ENCODE data around the gene PKN1. TPM values are rescaled to one million over a fixed set of nuclear protein-coding genes. Genes with fewer than 3 reads are reported as not detected.

The PKN1 gene
- total RNA-seq, 2 experiments from 2014 or later = 188 to 207 TPM

DNA sequence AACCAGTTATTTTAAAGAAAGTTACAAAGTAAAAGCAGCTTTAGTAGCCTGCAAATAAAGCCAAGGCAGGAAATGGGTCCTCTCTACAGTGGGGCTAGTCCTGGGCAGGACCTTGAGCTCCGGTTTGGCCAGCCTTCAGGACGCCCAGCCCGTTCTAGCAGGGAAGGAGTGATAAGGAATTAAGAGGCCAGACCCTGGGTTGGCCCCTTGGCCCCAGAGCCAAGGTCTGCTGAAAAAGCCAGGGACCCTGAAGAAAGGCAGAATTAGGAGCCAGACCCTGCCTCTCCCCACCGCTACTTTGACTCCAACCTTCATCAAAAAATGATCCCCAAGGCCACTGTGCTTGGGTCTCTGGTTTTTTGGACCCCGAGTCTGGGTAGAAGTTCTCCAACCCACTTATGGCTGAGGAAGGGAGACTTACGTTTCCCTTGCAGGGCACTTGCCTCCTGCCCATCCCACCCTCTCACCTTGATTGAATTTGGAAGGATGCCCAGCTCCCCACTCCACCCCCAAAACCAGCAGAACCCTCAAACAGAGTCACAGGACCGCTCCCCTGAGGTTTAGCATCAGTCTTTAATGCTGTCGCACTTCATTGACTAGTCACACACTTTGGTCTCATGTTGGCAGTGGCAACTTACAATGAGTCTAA is 81.2 kb downstream of the PKN1 start:
- intact Hi-C loops (cut with micrococcal nuclease) = no loop called here
- ChIA-PET CTCF (interaction anchor here (1.3 kb wide), 1 partner anchor 9 kb away, joined by 5 read pairs; no protein-coding TSS in a partner anchor), POLR2A (no interaction called here)
- Mint-ChIP-seq H3K36me3 (peaks cover 36% of the 10 kb centered on the region), H3K4me1 (ENCODE audit: low read depth) (peaks cover 44% of the 10 kb centered on the region), H3K27me3 (no peaks in the 10 kb centered on the region), H3K27ac (peak overlapping the region; percentile 57), H3K9me3 (no peaks in the 10 kb centered on the region), H3K4me3 (peak overlapping the region; percentile 88)
- no peak for DNase-seq

DNA sequence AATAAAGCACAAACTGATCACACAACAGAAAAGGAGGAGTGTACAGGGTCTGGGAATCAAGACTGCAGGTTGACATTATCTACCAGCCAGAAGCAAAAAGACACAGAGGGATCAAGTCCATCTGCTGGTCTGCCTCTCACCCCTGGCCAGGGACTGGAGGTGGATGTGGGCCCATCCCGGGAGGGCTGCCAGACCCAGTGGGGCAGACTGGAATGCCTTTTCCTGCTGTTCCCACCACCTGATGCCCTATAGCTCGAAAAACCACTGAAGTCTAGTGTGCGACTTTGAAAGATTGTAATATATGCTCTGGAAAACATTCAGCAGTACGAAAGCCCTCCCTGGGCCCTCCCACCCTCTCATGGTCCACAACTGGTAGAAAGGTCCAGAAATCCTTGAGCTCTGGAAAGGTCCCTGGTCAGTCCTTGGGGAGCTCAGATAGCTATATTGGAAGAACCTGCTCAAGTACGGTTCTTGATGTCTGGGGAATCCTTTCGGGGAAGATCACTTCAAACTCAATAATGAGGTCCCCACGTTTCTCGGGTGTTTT is 82.5 kb downstream of the PKN1 start:
- ChIA-PET CTCF (interaction anchor here (1.5 to 4.0 kb wide), 2 partner anchors 9 to 171 kb away, joined by 4 to 21 read pairs; no protein-coding TSS in a partner anchor), POLR2A (interaction anchor here (0.8 kb wide), 1 partner anchor 10 kb away, joined by 3 read pairs; no protein-coding TSS in a partner anchor)
- intact Hi-C loops (cut with micrococcal nuclease) = no loop called here
- H3K4me1 Mint-ChIP-seq (ENCODE audit: low read depth) = peaks cover 52% of the 10 kb centered on the region
- no peak for DNase-seq
- H3K36me3 Mint-ChIP-seq = peaks cover 36% of the 10 kb centered on the region
- H3K9me3 Mint-ChIP-seq = no peaks in the 10 kb centered on the region
- H3K4me3 Mint-ChIP-seq = peak overlapping the region; percentile 88
- peak overlapping the region; percentile 82 for H3K27ac Mint-ChIP-seq
- H3K27me3 Mint-ChIP-seq = no peaks in the 10 kb centered on the region

DNA sequence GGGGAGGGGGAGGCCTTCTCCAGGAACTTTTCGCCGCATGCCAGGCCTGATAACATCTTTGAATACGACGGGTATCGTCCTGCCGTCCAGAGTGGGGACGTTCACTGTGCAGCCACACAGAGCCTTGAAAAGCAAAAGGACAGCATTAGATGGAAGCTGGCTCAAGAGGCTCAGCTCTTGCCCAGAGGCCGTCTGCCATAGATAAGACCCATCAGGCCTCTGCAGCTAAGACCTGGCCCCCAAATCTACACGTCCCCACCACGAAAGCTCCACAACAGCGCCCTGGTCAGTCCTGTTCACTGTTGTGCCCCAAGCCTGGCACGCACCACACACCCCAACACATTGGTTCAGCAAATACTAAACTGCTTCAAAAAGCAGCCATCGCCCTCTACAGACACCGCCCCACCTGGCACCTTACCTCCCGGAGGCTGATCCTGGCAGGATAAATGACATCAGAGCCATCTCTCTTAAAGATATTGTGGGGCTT is 83.0 kb downstream of the PKN1 start:
- H3K4me1 Mint-ChIP-seq (ENCODE audit: low read depth) = peaks cover 47% of the 10 kb centered on the region
- peaks cover 36% of the 10 kb centered on the region for H3K36me3 Mint-ChIP-seq
- H3K27me3 Mint-ChIP-seq = no peaks in the 10 kb centered on the region
- CTCF ChIA-PET = interaction anchor here (1.5 to 4.0 kb wide), 3 partner anchors 10 to 171 kb away, joined by 4 to 21 read pairs (median 11); no protein-coding TSS in a partner anchor
- no peak for DNase-seq
- no peaks in the 10 kb centered on the region for H3K9me3 Mint-ChIP-seq
- intact Hi-C loops (cut with micrococcal nuclease) = no loop called here
- POLR2A ChIA-PET = interaction anchor here (0.8 kb wide), 1 partner anchor 10 kb away, joined by 3 read pairs; no protein-coding TSS in a partner anchor
- peak overlapping the region; percentile 82 for H3K27ac Mint-ChIP-seq
- H3K4me3 Mint-ChIP-seq = peak overlapping the region; percentile 88

DNA sequence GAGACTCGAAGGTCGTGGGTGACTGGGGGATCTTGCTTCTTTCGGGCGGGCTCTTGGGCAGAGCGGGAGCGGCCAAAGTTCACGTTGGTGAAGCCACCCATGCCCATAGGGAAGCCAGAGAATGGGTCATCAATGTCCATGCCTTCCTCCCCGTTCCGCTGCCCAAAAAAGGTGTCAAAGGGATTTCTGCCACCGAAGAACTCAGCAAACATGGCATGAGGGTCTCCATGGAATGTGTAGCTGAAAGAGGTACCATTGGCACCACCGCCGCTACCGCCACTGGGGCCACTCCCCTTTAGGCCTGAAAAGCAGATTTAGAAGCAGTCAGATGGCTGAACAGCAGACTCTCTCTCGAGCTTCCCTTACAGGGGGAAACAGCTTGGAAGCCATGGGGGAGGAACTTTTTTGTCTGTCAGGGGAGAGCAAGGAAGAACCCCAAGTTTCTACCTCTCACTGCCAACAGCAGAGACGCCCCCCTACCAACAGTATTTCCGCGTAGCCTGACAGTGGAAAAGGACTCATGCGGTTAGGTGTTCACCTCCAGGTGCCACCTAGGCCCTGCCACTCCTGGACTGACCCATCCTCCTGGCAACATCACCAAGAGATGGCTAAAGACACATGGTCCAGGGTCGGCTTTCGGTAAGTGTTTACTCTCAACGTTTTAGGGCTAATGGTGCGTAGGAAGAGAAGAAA is 83.8 kb downstream of the PKN1 start:
- Mint-ChIP-seq H3K27ac (peak overlapping the region; percentile 82), H3K4me1 (ENCODE audit: low read depth) (peaks cover 50% of the 10 kb centered on the region), H3K4me3 (peak overlapping the region; percentile 88), H3K36me3 (peaks cover 36% of the 10 kb centered on the region), H3K27me3 (no peaks in the 10 kb centered on the region), H3K9me3 (no peaks in the 10 kb centered on the region)
- ChIA-PET CTCF (interaction anchor here (0.8 to 4.0 kb wide), 6 partner anchors 11 to 170 kb away, joined by 3 to 21 read pairs (median 8); no protein-coding TSS in a partner anchor), POLR2A (interaction anchor here (0.6 to 2.3 kb wide), 6 partner anchors 9 to 753 kb away, joined by 3 to 18 read pairs (median 12); partner anchors contain the start of genes GIPC1 and MRI1)
- DNase-seq = peak; percentile 29
- intact Hi-C loops (cut with micrococcal nuclease) = no loop called here

DNA sequence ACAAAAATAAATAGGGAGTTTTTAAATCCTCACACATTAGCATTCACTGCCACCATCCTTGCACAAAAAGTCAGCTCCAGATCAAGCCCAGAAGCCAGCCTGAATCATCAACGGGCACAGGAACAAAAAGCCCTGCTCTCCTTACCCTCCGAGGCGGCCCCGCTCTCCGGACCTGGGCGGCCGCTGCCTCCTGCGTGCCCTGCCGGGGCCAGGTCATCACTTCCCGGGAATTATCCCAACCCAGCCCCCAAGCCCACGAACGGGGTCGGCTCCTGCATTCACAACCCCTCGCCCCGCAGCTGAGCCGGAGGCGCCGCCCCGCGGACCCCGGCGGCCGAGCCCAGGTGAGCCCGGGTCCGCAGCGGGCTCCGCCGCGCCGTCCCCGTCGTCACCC is 84.3 kb downstream of the PKN1 start:
- Mint-ChIP-seq H3K4me1 (ENCODE audit: low read depth) (peaks cover 55% of the 10 kb centered on the region), H3K4me3 (peak overlapping the region; percentile 88), H3K27me3 (no peaks in the 10 kb centered on the region), H3K27ac (peak overlapping the region; percentile 82), H3K9me3 (no peaks in the 10 kb centered on the region), H3K36me3 (peaks cover 36% of the 10 kb centered on the region)
- POLR2A ChIA-PET = interaction anchor here (0.6 to 2.3 kb wide), 7 partner anchors 10 to 753 kb away, joined by 3 to 18 read pairs (median 7); partner anchors contain the start of genes GIPC1 and MRI1
- intact Hi-C loops (cut with micrococcal nuclease) = no loop called here
- CTCF ChIA-PET = interaction anchor here (0.8 to 4.0 kb wide), 6 partner anchors 11 to 381 kb away, joined by 3 to 21 read pairs (median 8); partner anchors contain the start of gene ASF1B
- DNase-seq = no peak

DNA sequence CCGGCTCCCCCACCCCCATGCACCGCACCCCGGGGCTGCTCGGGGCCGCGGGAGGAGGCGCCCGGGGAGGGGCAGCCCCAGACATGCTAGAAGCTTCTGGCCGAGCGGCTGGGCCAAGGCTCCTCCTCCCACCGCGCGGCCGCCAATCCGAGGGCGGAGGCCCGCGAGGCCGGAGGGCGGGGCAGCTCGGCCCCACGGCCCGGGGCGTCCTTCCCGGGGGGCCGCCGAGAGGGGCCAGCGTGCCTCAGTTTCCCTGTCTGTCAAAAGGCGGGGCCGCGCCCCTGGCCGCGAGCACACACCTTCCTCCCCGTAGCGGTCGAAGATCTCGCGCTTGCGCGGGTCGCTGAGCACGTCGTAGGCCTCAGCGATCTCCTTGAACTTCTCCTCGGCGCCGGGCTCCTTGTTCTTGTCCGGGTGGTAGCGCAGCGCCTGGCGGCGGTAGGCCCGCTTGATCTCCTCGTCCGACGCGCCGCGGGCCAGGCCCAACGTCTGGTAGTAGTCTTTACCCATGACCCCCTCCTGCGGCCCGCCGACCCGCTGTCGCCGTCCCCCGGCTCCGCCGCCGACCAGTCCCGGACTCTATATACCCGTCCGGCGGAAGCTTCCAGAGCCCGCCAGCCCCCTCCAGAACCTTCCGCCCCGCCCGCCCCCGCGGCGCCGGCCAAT is 84.9 kb downstream of the PKN1 start, which contains the start of gene DNAJB1:
DNAJB1 (minus strand) TSS at position 558 of the 666 bp plus-strand sequence; CDS start at position 510, 48 bp downstream.
- peaks cover 60% of the 10 kb centered on the region for H3K4me1 Mint-ChIP-seq (ENCODE audit: low read depth)
- peak within 1 kb of the TSS; percentile 88 for H3K4me3 Mint-ChIP-seq
- H3K9me3 Mint-ChIP-seq = no peaks in the 10 kb centered on the region
- intact Hi-C loops (cut with micrococcal nuclease) = loop anchor here (1.0 kb wide), 2 partner anchors 11 kb away; partner anchors contain the start of gene TECR
- DNase-seq = peak; percentile 79
- ChIA-PET POLR2A (interaction anchor here (0.5 to 2.3 kb wide), 9 partner anchors 10 to 754 kb away, joined by 3 to 18 read pairs (median 7); partner anchors contain the start of genes GIPC1, MRI1 and ZNF333), CTCF (interaction anchor here (0.8 to 4.0 kb wide), 8 partner anchors 12 to 381 kb away, joined by 3 to 21 read pairs (median 4); partner anchors contain the start of genes ASF1B and PTGER1)
- peaks cover 36% of the 10 kb centered on the region for H3K36me3 Mint-ChIP-seq
- peak within 1 kb of the TSS; percentile 97 for H3K27ac Mint-ChIP-seq
- no peaks in the 10 kb centered on the region for H3K27me3 Mint-ChIP-seq

DNA sequence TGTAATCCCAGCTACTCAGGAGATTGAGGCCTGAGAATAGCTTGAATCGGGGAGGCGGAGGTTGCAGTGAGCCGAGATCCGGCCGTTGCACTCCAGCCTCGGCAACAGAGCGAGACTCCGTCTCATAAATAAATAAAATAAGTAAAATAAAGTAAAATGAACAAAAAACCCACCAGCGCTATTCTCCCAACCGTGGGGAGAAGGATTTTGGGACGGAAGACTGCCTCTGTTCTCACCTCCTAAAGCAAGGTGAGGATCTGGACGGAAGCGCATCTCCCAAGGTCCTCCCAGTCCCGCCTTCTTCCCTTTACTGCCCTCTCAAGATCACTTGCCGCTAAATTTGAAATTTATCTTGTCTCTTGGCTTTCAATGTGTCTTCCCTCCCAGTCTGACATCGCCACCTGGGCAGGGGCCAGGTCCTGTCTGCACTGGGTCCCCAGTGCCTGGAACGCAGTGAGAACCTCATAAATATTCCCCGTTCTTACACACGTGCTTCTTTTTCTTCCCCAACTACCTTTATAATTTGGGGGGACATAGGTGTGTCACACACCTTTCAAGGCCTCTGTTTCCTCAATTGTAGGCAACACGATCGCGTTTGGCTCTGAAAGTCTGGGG is 86.2 kb downstream of the PKN1 start:
- no peaks in the 10 kb centered on the region for H3K27me3 Mint-ChIP-seq
- peaks cover 68% of the 10 kb centered on the region for H3K4me1 Mint-ChIP-seq (ENCODE audit: low read depth)
- intact Hi-C loops (cut with micrococcal nuclease) = no loop called here
- ChIA-PET POLR2A (interaction anchor here (0.7 to 1.5 kb wide), 2 partner anchors 10 to 637 kb away, joined by 3 to 5 read pairs; no protein-coding TSS in a partner anchor), CTCF (interaction anchor here (0.8 to 3.0 kb wide), 3 partner anchors 14 to 39 kb away, joined by 3 to 11 read pairs (median 3); no protein-coding TSS in a partner anchor)
- H3K27ac Mint-ChIP-seq = peak overlapping the region; percentile 97
- DNase-seq = no peak
- H3K36me3 Mint-ChIP-seq = peaks cover 34% of the 10 kb centered on the region
- no peaks in the 10 kb centered on the region for H3K9me3 Mint-ChIP-seq
- peak overlapping the region; percentile 88 for H3K4me3 Mint-ChIP-seq

DNA sequence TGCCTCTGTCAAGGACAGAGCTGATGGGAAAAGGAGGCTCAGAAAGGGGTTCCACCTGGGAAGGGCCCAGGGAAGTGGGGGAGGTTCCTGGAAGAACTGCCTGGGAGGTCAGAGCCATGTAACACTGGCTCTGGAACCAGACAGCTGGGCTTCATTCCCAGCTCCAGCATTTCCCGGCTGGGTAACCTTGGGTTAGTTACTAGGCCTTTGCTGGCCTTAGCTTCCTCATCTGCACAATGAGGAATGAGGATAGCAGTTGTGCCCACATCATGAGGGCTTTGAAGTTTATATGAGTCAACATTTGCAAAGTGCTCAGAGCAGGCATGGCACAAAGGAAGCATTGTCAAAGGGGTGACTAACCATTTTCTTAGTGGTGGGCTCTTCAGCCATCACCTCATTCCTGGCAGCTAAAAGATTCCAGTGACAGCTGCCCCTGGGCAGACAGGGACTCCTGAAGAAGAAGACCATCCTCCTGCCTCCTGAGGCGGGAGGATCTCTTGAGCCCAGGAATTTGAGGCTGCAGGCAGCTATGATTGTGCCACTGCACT is 86.8 kb downstream of the PKN1 start:
- no peaks in the 10 kb centered on the region for H3K9me3 Mint-ChIP-seq
- intact Hi-C loops (cut with micrococcal nuclease) = loop anchor here (5.0 to 10.0 kb wide), 3 partner anchors 127 to 1555 kb away; partner anchors contain the start of gene TPM4
- H3K4me3 Mint-ChIP-seq = peak overlapping the region; percentile 88
- peak; percentile 52 for DNase-seq
- ChIA-PET CTCF (interaction anchor here (0.8 to 1.4 kb wide), 2 partner anchors 14 to 39 kb away, joined by 3 read pairs; no protein-coding TSS in a partner anchor), POLR2A (interaction anchor here (1.5 kb wide), 1 partner anchor 9 kb away, joined by 5 read pairs; no protein-coding TSS in a partner anchor)
- H3K4me1 Mint-ChIP-seq (ENCODE audit: low read depth) = peaks cover 62% of the 10 kb centered on the region
- no peaks in the 10 kb centered on the region for H3K27me3 Mint-ChIP-seq
- H3K27ac Mint-ChIP-seq = peak overlapping the region; percentile 97
- H3K36me3 Mint-ChIP-seq = peaks cover 28% of the 10 kb centered on the region

DNA sequence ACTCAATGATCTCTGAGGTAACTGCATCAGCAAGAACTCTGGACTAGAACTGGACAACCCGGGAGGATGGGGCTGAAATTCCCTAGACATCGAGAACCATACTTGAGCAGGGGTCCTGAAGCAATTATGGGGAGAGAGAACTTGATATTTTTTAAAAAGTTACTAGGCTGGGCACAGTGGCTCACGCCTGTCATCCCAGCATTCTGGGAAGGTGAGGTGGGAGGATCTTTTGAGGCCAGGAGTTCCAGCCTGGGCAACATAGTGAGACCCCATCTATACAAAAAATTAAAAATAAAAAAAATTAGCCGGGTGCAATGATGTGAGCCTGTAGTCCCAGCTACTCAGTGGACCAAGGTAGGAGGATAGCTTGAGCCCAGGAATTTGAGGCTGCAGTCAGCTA is 87.4 kb downstream of the PKN1 start:
- POLR2A ChIA-PET = no interaction called here

More for the DNA sequence above, 87.4 kb downstream of the PKN1 start:
- CTCF ChIA-PET = interaction anchor here (1.0 to 1.4 kb wide), 3 partner anchors 15 to 40 kb away, joined by 3 to 4 read pairs (median 3); no protein-coding TSS in a partner anchor
- Mint-ChIP-seq H3K27ac (peak overlapping the region; percentile 97), H3K9me3 (no peaks in the 10 kb centered on the region), H3K27me3 (no peaks in the 10 kb centered on the region), H3K36me3 (peaks cover 22% of the 10 kb centered on the region), H3K4me1 (ENCODE audit: low read depth) (peaks cover 56% of the 10 kb centered on the region), H3K4me3 (no peak overlapping the region)
- DNase-seq = no peak
- intact Hi-C loops (cut with micrococcal nuclease) = loop anchor here (5.0 to 10.0 kb wide), 3 partner anchors 127 to 1554 kb away; partner anchors contain the start of gene TPM4

Measured in activated CD4-positive, alpha-beta memory T cell treated with anti-CD3 and anti-CD28 coated beads for 36 hours (primary cell).